GOT3 (cell line): ENCODE results near the gene TGM1.

Experiments used
- DNase-seq: peaks from one replicate; lab custom pipeline; 2025; ENCODE audit warnings: mixed read lengths; lab: John Stamatoyannopoulos, UW

TGM1 gene

GRCh38 chr14:24292118-24292807 is 29.3 kb upstream of the TGM1 start:
- DNase-seq = no peak

GRCh38 chr14:24291446-24292117 is 28.6 kb upstream of the TGM1 start:
- DNase-seq = no peak

DNA sequence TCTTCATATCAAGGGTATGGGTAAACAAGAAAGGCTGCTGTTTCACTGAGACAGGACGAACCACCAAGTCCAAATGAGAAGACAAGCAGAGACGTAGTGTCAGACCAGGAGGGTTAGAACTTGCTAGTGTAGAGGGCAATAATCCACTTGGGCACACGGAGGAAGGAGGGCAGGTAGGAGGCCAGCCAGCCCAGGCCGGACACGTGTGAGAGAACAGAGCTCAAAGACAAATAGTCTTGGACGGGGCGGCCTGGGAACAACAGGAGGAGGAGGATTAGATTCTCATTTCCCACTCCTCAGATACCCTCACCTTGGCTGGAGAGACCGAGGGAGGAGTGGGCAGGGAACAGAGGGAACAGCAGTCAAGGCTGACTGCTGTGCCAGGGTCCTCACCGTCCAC is 27.8 kb upstream of the TGM1 start:
- DNase-seq = no peak

- DNase-seq = no peak
Observed at GRCh38 chr14:24289649-24290280, 26.8 kb upstream of the TGM1 start.

GRCh38 chr14:24286996-24287395 is 24.0 kb upstream of the TGM1 start:
- no peak for DNase-seq

DNA sequence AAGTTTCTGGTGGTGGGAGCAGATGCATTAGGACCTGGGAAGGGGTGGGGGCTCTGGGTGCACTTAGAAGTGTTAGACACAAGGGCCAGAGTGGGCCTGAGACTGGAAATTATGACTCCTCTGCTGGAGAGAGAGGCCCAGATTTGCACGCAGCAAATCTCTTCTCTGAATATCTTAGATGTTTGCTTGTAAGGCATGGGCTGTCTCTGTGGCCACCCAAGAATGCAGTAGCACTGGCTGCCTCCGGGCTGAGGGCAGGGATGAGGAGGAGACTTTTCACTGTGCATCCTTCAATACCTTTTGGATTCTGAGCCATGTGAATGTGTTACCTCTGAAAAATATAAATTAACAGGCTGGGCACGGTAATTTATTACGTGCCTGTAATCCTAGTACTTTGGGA is 22.4 kb upstream of the TGM1 start:
- DNase-seq = no peak

GRCh38 chr14:24284501-24285035 is 21.6 kb upstream of the TGM1 start:
- DNase-seq = no peak

GRCh38 chr14:24283796-24284460 is 21.0 kb upstream of the TGM1 start:
- DNase-seq = no peak

DNA sequence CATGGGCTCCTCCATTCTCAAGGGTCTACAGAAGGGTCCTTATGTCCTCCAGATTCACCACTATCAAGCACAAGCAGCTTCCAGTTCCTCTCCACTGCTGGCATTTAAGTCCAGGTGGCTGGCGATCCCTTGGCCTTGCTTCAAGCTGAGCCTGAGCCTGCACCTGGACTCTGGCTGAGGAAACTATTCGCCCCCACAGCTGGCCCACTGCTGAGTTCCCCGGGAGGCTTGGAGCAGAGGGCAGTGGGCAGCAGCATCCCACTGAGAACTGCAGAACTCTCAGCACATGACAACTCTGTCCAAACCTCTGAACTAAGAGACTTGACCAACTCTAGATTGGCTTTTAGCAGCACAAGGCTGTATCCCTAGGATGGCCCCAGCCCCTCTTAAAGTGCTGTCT is 19.8 kb upstream of the TGM1 start:
- no peak for DNase-seq

DNA sequence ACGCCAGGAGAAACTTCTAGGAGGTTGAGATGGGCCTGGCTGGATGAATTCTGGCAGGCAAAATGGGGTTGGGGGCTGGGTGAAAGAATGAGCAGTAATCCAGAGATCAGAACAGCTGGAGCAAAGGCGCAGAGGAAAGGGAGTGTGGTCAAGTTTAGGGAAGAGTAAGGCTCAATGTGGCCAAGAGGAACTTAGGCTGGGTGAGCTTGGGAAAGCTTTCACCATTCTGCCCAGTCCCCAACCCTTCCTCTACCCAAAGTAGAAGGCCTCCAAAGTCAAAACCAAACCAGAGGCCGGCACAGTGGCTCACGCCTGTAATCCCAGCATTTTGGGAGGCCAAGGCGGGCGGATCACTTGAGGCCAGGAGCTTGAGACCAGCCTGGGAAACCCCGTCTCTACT is 18.7 kb upstream of the TGM1 start:
- DNase-seq = no peak

DNA sequence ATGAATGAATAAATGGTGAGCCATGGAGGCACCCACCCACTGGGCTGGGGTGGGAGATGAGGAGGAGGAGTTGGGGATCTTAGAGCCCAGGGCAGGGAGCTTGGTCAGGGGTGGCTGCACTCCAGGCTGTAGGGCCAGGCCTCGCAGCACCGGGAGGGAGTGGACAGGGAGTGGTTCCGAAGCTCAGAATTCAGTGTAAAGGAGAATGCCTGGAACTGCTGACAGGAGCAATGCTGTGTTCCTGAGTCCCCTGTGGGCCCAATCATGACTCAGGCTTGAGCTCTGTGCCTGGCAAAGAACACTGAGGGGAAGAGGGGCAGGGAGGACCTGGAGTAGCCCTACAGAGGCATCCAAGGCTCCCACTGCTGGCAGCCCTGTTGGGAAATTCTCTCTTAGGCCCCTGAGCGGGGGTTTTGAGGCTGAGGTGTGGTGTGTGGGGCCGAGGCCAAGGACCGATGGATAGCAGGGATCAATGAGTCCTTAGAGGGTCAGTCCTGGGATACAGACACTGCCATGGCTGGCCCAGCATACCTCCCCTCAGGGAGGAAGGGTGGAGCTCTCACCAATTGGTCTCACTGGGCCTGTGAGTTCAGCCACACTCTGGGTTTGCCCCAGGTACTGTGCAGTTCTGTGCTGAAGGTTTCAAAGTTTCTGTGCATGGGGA is 18.0 kb upstream of the TGM1 start:
- DNase-seq = no peak

DNA sequence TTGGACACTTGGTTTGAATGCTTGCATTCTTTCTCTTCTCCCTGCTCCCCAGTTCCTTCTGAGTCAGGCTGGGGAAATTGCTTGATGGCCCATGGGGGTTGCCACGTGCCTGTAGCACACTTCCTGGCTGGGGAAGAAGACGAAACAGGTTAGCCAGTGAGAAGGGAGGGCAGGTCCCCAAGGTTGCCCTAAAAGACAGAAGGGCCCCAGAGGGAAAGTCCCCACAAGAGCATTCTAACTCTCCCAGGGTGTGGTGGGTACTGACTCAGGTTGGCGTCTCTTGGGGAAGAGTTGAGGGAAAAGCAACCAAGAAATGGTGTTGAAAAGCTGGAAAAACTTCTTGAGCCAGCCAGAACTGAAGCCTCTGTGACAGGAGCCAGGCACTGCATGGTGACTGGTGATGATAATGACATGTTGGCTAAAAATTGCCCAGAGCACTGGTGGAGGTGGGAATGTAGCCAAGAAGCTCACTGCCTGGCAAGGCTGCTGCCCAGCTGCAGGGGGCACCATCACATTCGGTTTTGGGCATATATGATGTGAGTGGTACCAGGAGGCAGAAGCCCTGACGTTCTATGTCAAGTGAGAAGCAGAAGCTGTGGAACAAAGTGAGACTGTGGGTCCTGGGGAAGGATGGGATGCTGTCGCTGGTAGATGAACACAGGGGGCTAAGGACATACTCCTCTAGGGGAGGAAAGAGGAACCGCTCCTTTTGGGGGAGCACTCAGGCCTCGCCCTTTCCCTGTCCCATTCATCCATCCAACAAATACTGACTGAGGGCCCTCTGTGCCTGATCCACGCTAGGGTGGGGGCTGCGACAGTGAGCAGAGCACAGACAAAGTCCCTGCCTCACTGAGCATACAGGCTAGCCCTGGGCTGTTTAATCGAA is 16.6 kb upstream of the TGM1 start:
- DNase-seq = no peak

GRCh38 chr14:24278424-24278823 is 15.4 kb upstream of the TGM1 start:
- DNase-seq = no peak

DNA sequence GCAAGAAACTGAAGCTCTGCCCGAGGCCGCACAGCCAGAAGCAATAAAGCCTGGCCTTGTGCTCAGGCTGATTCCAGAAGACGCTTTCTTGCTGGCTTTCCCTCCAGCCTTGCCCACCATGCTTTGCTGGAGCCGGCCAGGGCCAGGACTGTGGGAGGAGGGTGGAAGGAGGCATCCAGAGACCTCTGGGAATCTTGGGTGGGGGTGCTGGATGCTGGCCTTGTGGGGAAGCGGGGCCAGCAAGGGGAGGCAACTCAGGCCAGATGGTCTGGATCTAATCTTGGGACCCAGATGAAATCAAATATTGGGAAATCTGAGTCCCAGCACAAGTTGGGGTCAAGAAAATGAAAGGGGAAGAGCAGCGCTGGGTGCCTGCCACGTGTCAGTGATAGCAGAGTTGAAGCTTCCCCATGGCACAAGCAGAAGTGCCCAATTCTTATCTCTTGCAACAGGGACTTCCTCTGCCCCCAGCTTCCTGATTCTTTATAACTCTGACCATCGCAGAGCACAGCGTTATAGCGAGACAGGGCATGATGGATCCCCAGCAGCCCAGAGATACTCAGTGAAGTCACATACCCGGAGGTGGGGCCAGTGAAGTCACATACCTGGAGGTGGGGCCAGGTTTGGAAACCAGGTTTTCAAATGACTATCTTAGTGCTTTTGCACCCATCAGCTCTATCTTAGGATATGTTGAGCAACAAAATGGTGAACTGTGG is 14.8 kb upstream of the TGM1 start:
- no peak for DNase-seq

DNA sequence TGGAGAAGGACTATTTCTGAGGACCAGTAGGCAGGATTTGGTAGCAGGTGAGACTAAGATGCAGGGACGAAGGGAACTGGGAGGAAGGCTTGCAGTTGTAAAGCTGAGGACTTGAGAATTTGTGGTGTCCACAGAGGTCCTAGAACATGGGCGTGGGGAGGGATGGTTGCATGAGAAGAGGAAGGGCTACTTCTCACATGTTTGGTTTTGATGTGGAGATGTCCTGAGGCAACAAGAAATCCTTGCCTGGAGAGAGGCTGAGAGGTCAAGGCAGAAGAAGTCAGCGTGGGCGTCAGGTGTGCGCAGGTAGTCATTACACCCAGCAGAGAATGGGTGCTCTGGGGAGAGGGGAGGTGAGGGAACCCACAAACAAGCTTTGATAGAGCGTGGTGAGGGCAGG is 14.1 kb upstream of the TGM1 start:
- no peak for DNase-seq

DNA sequence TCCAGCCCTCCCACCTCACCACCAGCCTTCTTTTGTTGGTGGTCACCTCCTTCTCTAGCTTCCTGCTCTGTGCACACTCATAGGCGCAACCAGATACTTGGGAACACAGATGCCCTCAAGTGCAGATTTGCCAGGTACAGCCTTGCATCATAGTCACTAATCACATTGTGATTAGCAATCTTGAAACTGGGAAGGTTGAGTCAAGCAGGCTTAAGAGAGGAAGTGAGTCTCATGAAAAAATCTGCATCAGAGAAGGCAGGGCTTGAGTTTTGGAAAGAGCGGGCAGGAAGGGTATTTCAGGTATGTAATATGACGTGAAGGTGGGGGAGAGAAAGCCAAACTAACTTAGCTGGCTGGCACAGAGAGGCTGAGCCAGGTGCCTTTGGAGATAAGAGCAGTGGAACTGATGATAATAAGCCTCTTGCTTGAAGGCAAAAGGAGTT is 11.1 kb upstream of the TGM1 start:
- DNase-seq = no peak

GRCh38 chr14:24273422-24273998 is 10.5 kb upstream of the TGM1 start:
- DNase-seq = no peak

DNA sequence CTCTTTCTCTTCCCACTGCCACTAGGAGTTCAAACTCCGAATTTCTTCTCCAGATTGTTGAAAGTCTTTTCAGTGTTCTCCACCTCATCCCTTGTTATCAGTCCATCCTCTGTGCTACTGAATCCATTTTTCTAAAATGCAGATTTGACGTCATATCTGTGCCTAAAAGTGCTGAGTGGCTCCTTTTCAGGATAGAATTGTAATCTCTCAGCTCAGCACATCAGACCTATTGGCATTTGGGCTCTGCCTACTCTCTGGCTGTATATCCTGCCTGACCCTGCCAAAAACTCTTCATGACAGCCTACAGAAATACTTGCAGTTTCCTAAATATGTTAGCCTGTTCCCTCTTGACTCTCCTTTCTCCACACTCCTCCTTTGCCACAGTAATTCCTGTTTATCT is 9.5 kb upstream of the TGM1 start:
- no peak for DNase-seq

DNA sequence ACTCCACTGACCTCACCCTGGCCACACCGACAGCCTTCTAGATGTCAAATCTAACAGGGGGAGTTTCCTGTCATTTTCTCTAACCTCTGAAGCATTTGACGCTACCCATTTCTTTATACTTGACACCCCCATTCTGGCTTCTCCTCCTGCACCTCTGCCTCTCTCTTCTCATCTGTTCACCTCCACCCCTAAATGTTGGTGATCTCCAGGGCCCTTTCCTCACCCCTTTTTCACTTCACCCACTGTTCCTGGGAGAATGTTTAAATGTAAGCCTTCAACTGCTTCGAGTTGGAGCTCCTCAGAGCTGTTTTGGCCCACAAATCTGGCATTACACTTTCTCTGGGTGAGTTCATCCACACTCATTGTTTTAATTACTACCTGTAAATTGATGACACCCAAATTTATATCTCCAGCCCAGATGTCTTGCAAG is 8.9 kb upstream of the TGM1 start:
- DNase-seq = no peak
